Left lung (tissue), 10 donors: ENCODE measurements around the gene BPHL. TPM values are rescaled to one million over a fixed set of nuclear protein-coding genes. Genes with fewer than 3 reads are reported as not detected.

Source experiments
- ATAC-seq: fragments of 200-7000 bp; cut with Tn5 transposase; one replicate; pipeline ENCODE4 v1.9.1; 2020; ENCODE audit warnings: moderate library complexity
- DNase-seq, 4 donors: peaks; one replicate each; pipeline ENCODE4 v3.0.0-alpha.2; 2013 to 2020
- H3K27ac ChIP-seq, 2 donors: fragments of 200-600 bp; sonication (generic) in 1 of 2; one replicate each; pipeline versions ENCODE4 v1.5.0 to v1.8.0; 2020 to 2021
- H3K27me3 ChIP-seq, 2 donors: fragments of 200-600 bp; sonication (generic) in 1 of 2; one replicate each; pipeline versions ENCODE4 v1.5.0 to v1.8.0; 2020 to 2021
- H3K36me3 ChIP-seq, 2 donors: fragments of 200-600 bp; sonication (generic) in 1 of 2; one replicate each; pipeline versions ENCODE4 v1.5.0 to v1.8.0; 2020 to 2021
- H3K4me1 ChIP-seq, 2 donors: fragments of 200-600 bp; one replicate each; pipeline ENCODE4 v1.8.0; 2021
- H3K4me3 ChIP-seq, 2 donors: fragments of 200-600 bp; sonication (generic) in 1 of 2; one replicate each; pipeline versions ENCODE4 v1.5.0 to v1.8.0; 2020 to 2021; ENCODE audit warnings: mild to moderate bottlenecking in 1 of 2
- H3K9me3 ChIP-seq, 2 donors: fragments of 200-600 bp; sonication (generic) in 1 of 2; one replicate each; pipeline versions ENCODE4 v1.5.0 to v1.8.0; 2020 to 2021
- intact Hi-C, 2 donors: fragments of 100-400 bp; cut with DNase I; formaldehyde crosslinking; loops; one replicate each; pipeline versions ENCODE4 v1.11.2 to v1.14.2; 2022
- polyA plus RNA-seq, 6 donors: library from polyadenylated mRNA; unstranded; fragments of 120-200 nt; gene quantifications; one replicate each; pipeline ENCODE4 v1.2.1, GENCODE V29; 2013; ENCODE audit not compliant: insufficient read length in 6 of 6
- total RNA-seq, 2 donors: library from RNA; stranded (reverse); fragmentation: NEBNext Ultra II Directional; extraction: Animal tissue kit (Norgen Biotek cat#: 25700); gene quantifications; one replicate each; pipeline ENCODE4 v1.2.1, GENCODE V29; 2021
- TF ChIP-seq, protein P1 (sequence below), 2 donors: fragments of 200-600 bp; sonication (generic) in 1 of 2; IDR thresholded peaks; one replicate each; pipeline versions ENCODE4 v1.5.0 to v1.8.0; 2021; ENCODE audit warnings: antibody characterized with exemption in 2 of 2
- donor health status: DM: no; HTN: yes; CAD: no.
- donor health status: DM: no; HTN: no; CAD: no.

BPHL gene
- total and polyA plus RNA-seq, 8 donors, result 13.1 to 47.9 (median 41.1) TPM

DNA sequence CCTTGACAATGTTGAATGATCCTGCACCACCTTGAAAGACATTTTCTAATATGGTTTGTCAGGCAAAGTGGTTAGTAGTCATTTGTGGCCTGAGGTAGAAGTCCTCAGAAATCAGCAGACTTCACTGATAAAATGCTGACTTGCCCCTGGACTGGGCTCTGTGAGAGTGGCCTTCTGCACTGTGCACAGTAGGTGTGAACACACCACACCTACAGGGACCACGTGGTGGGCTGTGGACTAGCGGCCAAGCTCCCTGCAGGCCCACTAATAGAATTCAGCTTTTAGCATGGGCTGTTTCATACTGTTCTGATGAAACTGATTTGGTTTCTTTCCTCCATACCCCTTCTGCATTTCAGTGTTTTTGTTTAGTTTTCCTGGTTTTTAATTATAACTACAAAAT is 7.3 kb downstream of the BPHL start:
- TF ChIP-seq, protein P1, sequence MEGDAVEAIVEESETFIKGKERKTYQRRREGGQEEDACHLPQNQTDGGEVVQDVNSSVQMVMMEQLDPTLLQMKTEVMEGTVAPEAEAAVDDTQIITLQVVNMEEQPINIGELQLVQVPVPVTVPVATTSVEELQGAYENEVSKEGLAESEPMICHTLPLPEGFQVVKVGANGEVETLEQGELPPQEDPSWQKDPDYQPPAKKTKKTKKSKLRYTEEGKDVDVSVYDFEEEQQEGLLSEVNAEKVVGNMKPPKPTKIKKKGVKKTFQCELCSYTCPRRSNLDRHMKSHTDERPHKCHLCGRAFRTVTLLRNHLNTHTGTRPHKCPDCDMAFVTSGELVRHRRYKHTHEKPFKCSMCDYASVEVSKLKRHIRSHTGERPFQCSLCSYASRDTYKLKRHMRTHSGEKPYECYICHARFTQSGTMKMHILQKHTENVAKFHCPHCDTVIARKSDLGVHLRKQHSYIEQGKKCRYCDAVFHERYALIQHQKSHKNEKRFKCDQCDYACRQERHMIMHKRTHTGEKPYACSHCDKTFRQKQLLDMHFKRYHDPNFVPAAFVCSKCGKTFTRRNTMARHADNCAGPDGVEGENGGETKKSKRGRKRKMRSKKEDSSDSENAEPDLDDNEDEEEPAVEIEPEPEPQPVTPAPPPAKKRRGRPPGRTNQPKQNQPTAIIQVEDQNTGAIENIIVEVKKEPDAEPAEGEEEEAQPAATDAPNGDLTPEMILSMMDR (IDR thresholded peaks at IDR 0.05), result no peak

DNA sequence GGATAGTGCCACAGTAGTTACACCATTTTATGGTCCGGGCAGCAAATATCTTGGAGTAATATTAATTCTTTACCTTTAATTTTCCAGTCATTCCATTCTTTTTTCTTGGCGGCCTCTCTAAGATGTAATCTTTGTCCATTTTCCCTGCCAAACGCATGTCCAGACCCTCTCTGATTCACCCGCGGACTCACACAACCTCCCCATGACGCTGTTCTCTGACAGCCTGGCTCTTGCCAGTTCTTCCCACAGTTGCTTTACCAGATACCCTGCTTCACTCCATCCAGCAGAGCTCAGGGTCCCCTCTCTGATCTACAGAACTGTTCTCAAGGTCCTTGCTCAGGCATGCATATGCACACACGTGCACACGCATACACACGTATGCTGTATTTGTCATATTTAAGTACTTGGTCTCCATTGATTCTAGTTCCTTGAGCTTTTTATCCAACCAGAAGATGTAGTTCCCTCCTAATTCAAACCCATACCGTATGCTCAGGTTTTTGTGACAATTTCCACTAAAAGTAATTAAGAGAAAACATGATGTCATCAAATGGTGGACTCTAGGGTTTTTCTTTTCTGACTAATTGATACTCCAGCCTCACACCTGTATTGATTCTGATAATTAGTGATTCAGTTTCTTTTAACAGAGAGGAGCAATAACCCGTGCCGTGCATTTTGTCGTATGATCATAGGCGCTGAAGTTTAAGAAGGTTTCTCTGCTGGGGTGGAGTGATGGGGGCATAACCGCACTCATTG is 10.0 kb downstream of the BPHL start:
- Histone ChIP-seq H3K4me1 (peaks cover 0 to 8% of the 10 kb centered on the region in 2 donors), H3K4me3 (no peak overlapping the region), H3K9me3 (no peaks in the 10 kb centered on the region), H3K27me3 (no peaks in the 10 kb centered on the region), H3K27ac (no peak overlapping the region), H3K36me3 (peaks cover 0 to 3% of the 10 kb centered on the region in 2 donors)
- TF ChIP-seq, protein P1 (IDR thresholded peaks at IDR 0.05), result no peak
- intact Hi-C loops, result no loop called here
- ATAC-seq (no peak), DNase-seq (no peak)

More for the DNA sequence above, 7.3 kb downstream of the BPHL start:
- Histone ChIP-seq H3K4me1 (peaks cover 0 to 8% of the 10 kb centered on the region in 2 donors), H3K9me3 (no peaks in the 10 kb centered on the region), H3K27ac (no peak overlapping the region), H3K27me3 (no peaks in the 10 kb centered on the region), H3K4me3 (no peak overlapping the region), H3K36me3 (peaks cover 0 to 3% of the 10 kb centered on the region in 2 donors)
- intact Hi-C loops, result no loop called here
- no peak for ATAC-seq
- no peak for DNase-seq

DNA sequence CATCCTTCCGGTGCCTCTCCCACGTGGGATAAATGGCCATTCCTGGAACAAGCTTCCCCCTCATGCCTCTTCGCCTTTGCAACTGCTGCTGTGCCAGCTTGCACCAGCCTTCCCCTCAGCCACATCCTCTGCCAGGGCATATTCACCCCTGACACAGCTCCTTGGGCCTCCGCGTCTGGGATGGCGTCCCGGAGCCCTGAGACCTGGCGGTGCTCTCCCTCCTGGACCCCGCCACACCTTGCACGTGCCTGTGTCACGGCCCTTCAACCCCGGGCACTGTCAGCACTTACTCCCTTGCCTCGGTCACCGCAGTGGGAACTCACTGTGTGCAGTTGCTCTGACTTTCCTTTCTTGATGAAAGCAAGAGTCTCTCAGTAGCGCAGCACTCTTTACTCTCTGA is 13.2 kb downstream of the BPHL start:
- ATAC-seq, result no peak
- Histone ChIP-seq H3K27ac (no peak overlapping the region), H3K36me3 (peaks cover 0 to 3% of the 10 kb centered on the region in 2 donors), H3K4me3 (no peak overlapping the region), H3K9me3 (no peaks in the 10 kb centered on the region), H3K4me1 (peaks cover 0 to 4% of the 10 kb centered on the region in 2 donors), H3K27me3 (no peaks in the 10 kb centered on the region)
- TF ChIP-seq, protein P1 (IDR thresholded peaks at IDR 0.05), result no peak
- intact Hi-C loops, result loop anchor here in 1 of 2 donors (10.0 kb wide), 1 partner anchor 123 kb away; the partner anchor contains the start of gene PSMG4
- DNase-seq, result no peak

DNA sequence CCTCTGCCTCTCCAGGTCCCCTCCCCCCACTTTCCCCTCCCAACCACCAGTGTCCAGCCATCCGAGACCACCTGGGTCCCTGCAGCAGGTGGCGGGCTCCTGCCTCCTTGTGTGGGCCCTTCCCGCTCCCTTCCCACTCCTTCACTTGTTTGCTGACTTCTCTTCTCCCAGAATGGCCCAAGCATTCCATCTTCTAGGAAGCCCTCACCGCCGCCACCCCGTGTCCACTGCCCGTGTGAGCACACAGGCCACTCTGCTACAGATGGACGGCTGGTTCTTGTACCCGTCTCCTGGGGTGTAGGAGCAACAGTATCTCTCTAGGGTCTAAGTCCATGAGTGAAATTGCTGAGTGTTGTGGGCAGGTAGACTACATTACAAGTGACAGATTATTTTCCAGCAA is 15.0 kb downstream of the BPHL start:
- peaks cover 0 to 4% of the 10 kb centered on the region in 2 donors for H3K4me1 ChIP-seq
- H3K27me3 ChIP-seq, result no peaks in the 10 kb centered on the region
- no peak for ATAC-seq
- no peak overlapping the region for H3K27ac ChIP-seq
- intact Hi-C loops, result loop anchor here in 1 of 2 donors (10.0 kb wide), 1 partner anchor 121 kb away; the partner anchor contains the start of gene PSMG4
- peaks cover 0 to 1% of the 10 kb centered on the region in 2 donors for H3K36me3 ChIP-seq
- TF ChIP-seq, protein P1 (IDR thresholded peaks at IDR 0.05), result no peak
- H3K4me3 ChIP-seq, result no peak overlapping the region
- no peak for DNase-seq
- H3K9me3 ChIP-seq, result no peaks in the 10 kb centered on the region

DNA sequence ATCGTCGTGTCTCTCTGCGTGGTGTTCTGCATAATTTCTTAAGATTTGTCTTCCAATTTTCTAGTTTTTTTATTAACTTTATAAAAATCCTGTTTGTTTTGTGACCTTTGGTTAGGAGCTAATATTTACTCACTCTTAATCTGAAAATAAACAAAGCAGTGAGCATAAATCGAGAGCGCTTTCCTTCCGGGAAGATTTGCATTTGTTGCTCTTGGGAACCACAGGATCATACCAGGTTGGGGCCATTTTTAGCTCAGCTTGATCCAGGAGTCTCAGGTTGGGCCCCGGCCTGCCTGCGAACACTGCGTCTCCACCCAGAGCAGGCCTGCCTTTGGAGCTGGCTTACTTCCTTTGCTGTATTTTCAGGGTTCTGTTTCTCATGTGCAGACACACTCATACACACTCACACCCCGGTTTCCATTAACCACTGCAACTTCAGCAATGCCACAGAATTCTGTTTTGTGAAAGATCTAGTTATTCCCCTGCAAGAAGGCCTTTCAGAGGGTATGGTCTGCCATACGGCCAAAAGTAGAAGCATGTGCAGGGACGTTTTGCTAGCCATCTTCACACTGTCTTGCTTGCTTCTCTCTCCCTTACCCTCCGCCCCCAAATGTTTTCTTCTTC is 17.3 kb downstream of the BPHL start:
- no peak overlapping the region for H3K27ac ChIP-seq
- peaks cover 0 to 20% of the 10 kb centered on the region in 2 donors for H3K4me1 ChIP-seq
- H3K4me3 ChIP-seq, result no peak overlapping the region
- H3K27me3 ChIP-seq, result no peaks in the 10 kb centered on the region
- H3K9me3 ChIP-seq, result no peaks in the 10 kb centered on the region
- ATAC-seq, result no peak
- TF ChIP-seq, protein P1 (IDR thresholded peaks at IDR 0.05), result no peak
- intact Hi-C loops, result loop anchor here in 1 of 2 donors (10.0 kb wide), 1 partner anchor 119 kb away; the partner anchor contains the start of gene PSMG4
- no peaks in the 10 kb centered on the region for H3K36me3 ChIP-seq
- DNase-seq, result no peak
